CD14-positive monocyte (primary cell): ENCODE measurements around the gene ERC1. TPM values are rescaled to one million over a fixed set of nuclear protein-coding genes. Genes with fewer than 3 reads are reported as not detected.

Experiments used
- DNase-seq, 3 donors: peaks; one replicate each; pipeline ENCODE4 v3.0.0-alpha.2; 2011 to 2022
- H2AFZ ChIP-seq: 2 replicates; pipeline ENCODE4 v1.6.0; 2012; ENCODE audit warnings: mild to moderate bottlenecking, low read depth, low read length, inconsistent platforms; ENCODE audit not compliant: insufficient read depth, poor library complexity, severe bottlenecking
- H3K27ac ChIP-seq, 2 donors: 1 replicate in 1 of 2; 2 replicates in 1 of 2; pipeline ENCODE4 v1.5.1; 2012 to 2013; ENCODE audit warnings: low read length in 2 of 2, control low read depth in 1 of 2, inconsistent platforms in 1 of 2, low read depth in 1 of 2, mild to moderate bottlenecking in 1 of 2
- H3K27me3 ChIP-seq, 2 donors: one replicate each; pipeline versions ENCODE4 v1.6.0 to v1.6.1; 2011 to 2013; ENCODE audit warnings: low read length in 2 of 2; ENCODE audit not compliant: control insufficient read depth in 2 of 2, insufficient read depth in 2 of 2
- H3K36me3 ChIP-seq, 2 donors: replicated peaks in 1 of 2; 1 replicate in 1 of 2; 2 replicates in 1 of 2; pipeline versions ENCODE4 v1.5.1 to v1.6.1; 2012 to 2013; ENCODE audit warnings: low read length in 2 of 2, control low read depth in 1 of 2, inconsistent platforms in 1 of 2, mild to moderate bottlenecking in 1 of 2; ENCODE audit not compliant: insufficient read depth in 2 of 2, control insufficient read depth in 1 of 2
- H3K4me1 ChIP-seq, 2 donors: 1 replicate in 1 of 2; 2 replicates in 1 of 2; pipeline versions ENCODE4 v1.5.1 to v1.6.1; 2012 to 2013; ENCODE audit warnings: low read length in 2 of 2, control low read depth in 1 of 2, inconsistent platforms in 1 of 2, mild to moderate bottlenecking in 1 of 2, moderate library complexity in 1 of 2; ENCODE audit not compliant: insufficient read depth in 2 of 2, control insufficient read depth in 1 of 2
- H3K4me2 ChIP-seq: replicated peaks from 2 replicates; pipeline ENCODE3; 2012; ENCODE audit warnings: low read length, moderate library complexity, mild to moderate bottlenecking; ENCODE audit not compliant: poor library complexity, severe bottlenecking; ENCODE audit errors: extremely low read depth
- H3K4me3 ChIP-seq, 3 experiments: fragments of 200-600 bp in 1 of 3; sonication (generic) in 1 of 3; replicated peaks in 1 of 3; 1 replicate in 2 of 3; 2 replicates in 1 of 3; pipeline ENCODE4 v1.5.1; 2011 to 2013; ENCODE audit warnings: low read length in 3 of 3, mild to moderate bottlenecking in 3 of 3, control low read depth in 2 of 3, low read depth in 2 of 3, inconsistent platforms in 1 of 3, moderate library complexity in 1 of 3
- H3K79me2 ChIP-seq: 2 replicates; pipeline ENCODE4 v1.6.0; 2012; ENCODE audit warnings: mild to moderate bottlenecking, control low read depth, inconsistent platforms, low read length, moderate library complexity; ENCODE audit not compliant: insufficient read depth
- H3K9ac ChIP-seq: 2 replicates; pipeline ENCODE4 v1.6.0; 2017; ENCODE audit warnings: low read length, mild to moderate bottlenecking; ENCODE audit not compliant: insufficient read depth, poor library complexity, severe bottlenecking
- H3K9me3 ChIP-seq, 2 donors: replicated peaks in 1 of 2; 1 replicate in 1 of 2; 2 replicates in 1 of 2; pipeline versions ENCODE4 v1.5.1 to v1.6.1; 2012 to 2013; ENCODE audit warnings: low read length in 2 of 2, control low read depth in 1 of 2; ENCODE audit not compliant: control insufficient read depth in 1 of 2, insufficient read depth in 1 of 2
- H4K20me1 ChIP-seq: 2 replicates; pipeline ENCODE4 v1.6.0; 2012; ENCODE audit warnings: mild to moderate bottlenecking, low read length, control low read depth, moderate library complexity; ENCODE audit not compliant: insufficient read depth
- H3K27ac Mint-ChIP-seq, 7 donors: one replicate each; pipeline ENCODE4 v1.8.0; 2020; ENCODE audit warnings: mild to moderate bottlenecking in 7 of 7, mixed read lengths in 7 of 7, moderate library complexity in 6 of 7, inconsistent platforms in 2 of 7
- H3K27me3 Mint-ChIP-seq, 3 donors: one replicate each; pipeline ENCODE4 v1.8.0; 2021 to 2022; ENCODE audit warnings: low read depth in 3 of 3, mild to moderate bottlenecking in 3 of 3, mixed read lengths in 3 of 3, moderate library complexity in 3 of 3, inconsistent platforms in 1 of 3
- H3K36me3 Mint-ChIP-seq, 2 donors: one replicate each; pipeline ENCODE4 v1.8.0; 2020; ENCODE audit warnings: mixed read lengths in 2 of 2, inconsistent platforms in 1 of 2, mild to moderate bottlenecking in 1 of 2
- H3K4me1 Mint-ChIP-seq: one replicate; pipeline ENCODE4 v1.8.0; 2020; ENCODE audit warnings: mild to moderate bottlenecking, mixed read lengths
- H3K4me3 Mint-ChIP-seq, 2 donors: one replicate each; pipeline ENCODE4 v1.8.0; 2020; ENCODE audit warnings: mild to moderate bottlenecking in 2 of 2, mixed read lengths in 2 of 2, moderate library complexity in 1 of 2
- H3K9me3 Mint-ChIP-seq, 7 donors: one replicate each; pipeline ENCODE4 v1.8.0; 2020 to 2022; ENCODE audit warnings: mixed read lengths in 7 of 7, mild to moderate bottlenecking in 6 of 7, moderate library complexity in 6 of 7, inconsistent platforms in 2 of 7
- CTCF ChIP-seq: fragments of 200-600 bp; IDR thresholded peaks from one replicate; pipeline ENCODE4 v1.8.0; 2022; ENCODE audit warnings: antibody characterized with exemption, mild to moderate bottlenecking
- WGBS: methylation state at CpG from one replicate; pipeline ENCODE4 v1.1.5; 2013; ENCODE audit warnings: missing lambda C conversion rate; ENCODE audit not compliant: insufficient coverage; 5-methylcytosine and 5-hydroxymethylcytosine counted together
- intact Hi-C, 2 donors: fragments of 100-400 bp; cut with micrococcal nuclease; formaldehyde crosslinking; loops; one replicate each; pipeline versions ENCODE4 v1.15.0 to v1.15.1; 2023
- polyA plus RNA-seq, 3 donors: library from polyadenylated mRNA; depleted of rRNA in 1 of 3; unstranded in 2 of 3; stranded (reverse) in 1 of 3; fragments of 300-500 nt in 2 of 3; fragments of >200 nt in 1 of 3; fragmentation: Illumina TruSeq in 2 of 3; gene quantifications; 1 replicate in 2 of 3; 2 replicates in 1 of 3; pipeline ENCODE4 v1.2.3, GENCODE V29; 2012 to 2021

Gene ERC1
- polyA plus RNA-seq, 3 donors: 4.0 to 14.3 (median 5.1) TPM

GRCh38 chr12:1499351-1499750 is 508.3 kb downstream of the ERC1 start:
- Histone ChIP-seq H3K79me2 (no peaks in the 10 kb centered on the region), H3K4me3 (no peak overlapping the region), H3K9me3 (no peaks in the 10 kb centered on the region), H3K4me2 (no peak overlapping the region), H2AFZ (no peak overlapping the region), H3K27ac (no peak overlapping the region), H3K27me3 (no peaks in the 10 kb centered on the region), H4K20me1 (no peaks in the 10 kb centered on the region), H3K36me3 (no peaks in the 10 kb centered on the region), H3K4me1 (peaks cover 8 to 11% of the 10 kb centered on the region in 2 donors), H3K9ac (no peak overlapping the region)
- Mint-ChIP-seq H3K9me3 (no peaks in the 10 kb centered on the region), H3K36me3 (no peaks in the 10 kb centered on the region), H3K27ac (peak overlapping the region in 1 of 7 donors; percentile 14), H3K4me1 (peaks cover 8% of the 10 kb centered on the region), H3K4me3 (no peak overlapping the region), H3K27me3 (peaks cover 9 to 15% (median 13%) of the 10 kb centered on the region in 3 donors)
- no peak for DNase-seq
- WGBS: 97% methylated on average over 9 of the region's 12 CpGs
- TF ChIP-seq CTCF: no peak
- intact Hi-C loops: no loop called here

- Mint-ChIP-seq H3K27me3 (peaks cover 16 to 24% (median 20%) of the 10 kb centered on the region in 3 donors), H3K27ac (peak overlapping the region in 1 of 7 donors; percentile 45), H3K36me3 (no peaks in the 10 kb centered on the region), H3K4me1 (peaks cover 15% of the 10 kb centered on the region), H3K4me3 (peak overlapping the region in 1 of 2 donors; percentile 60), H3K9me3 (peaks cover 0 to 2% (median 0%) of the 10 kb centered on the region in 7 donors)
- Histone ChIP-seq H3K36me3 (no peaks in the 10 kb centered on the region), H3K9ac (no peak overlapping the region), H3K4me3 (no peak overlapping the region), H3K27ac (no peak overlapping the region), H3K9me3 (no peaks in the 10 kb centered on the region), H2AFZ (no peak overlapping the region), H3K4me2 (no peak overlapping the region), H4K20me1 (no peaks in the 10 kb centered on the region), H3K27me3 (peaks cover 2 to 6% of the 10 kb centered on the region in 2 donors), H3K79me2 (no peaks in the 10 kb centered on the region), H3K4me1 (peaks cover 15 to 18% of the 10 kb centered on the region in 2 donors)
- TF ChIP-seq CTCF: no peak
- intact Hi-C loops: no loop called here
- WGBS: 79% methylated on average over 34 of the region's 36 CpGs
- DNase-seq: no peak
These were observed 509.2 kb downstream of the ERC1 start for GRCh38 chr12:1500095-1500801.
